Measurements from ENCODE around the gene RPS6KB2. TPM values are rescaled to one million over a fixed set of nuclear protein-coding genes. Genes with fewer than 3 reads are reported as not detected.

RPS6KB2 gene
- polyA plus RNA-seq (ENCODE audit: insufficient read length in 4 of 4), result 10 to 100 TPM; 37.4 to 46.7 (median 41.7) TPM

GRCh38 chr11:67428052-67429001 is at the start of gene RPS6KB2:
RPS6KB2 (plus strand) TSS chr11:67428494; CDS start chr11:67428546, 52 bp downstream.
- DNase-seq (ENCODE audit: low read depth in 4 of 4, low spot score in 3 of 4), result peak; percentile 93 to 97 (median 96)

GRCh38 chr11:67378544-67378943 is 49.8 kb upstream of the RPS6KB2 start:
- no peak for DNase-seq (ENCODE audit: low read depth in 4 of 4, low spot score in 3 of 4)

GRCh38 chr11:67379061-67380058 is 48.9 kb upstream of the RPS6KB2 start:
- DNase-seq (ENCODE audit: low read depth in 4 of 4, low spot score in 3 of 4), result no peak

GRCh38 chr11:67381244-67381972 is 46.9 kb upstream of the RPS6KB2 start:
- DNase-seq (ENCODE audit: low read depth in 4 of 4, low spot score in 3 of 4), result no peak

GRCh38 chr11:67382276-67383136 is 45.8 kb upstream of the RPS6KB2 start:
- no peak for DNase-seq (ENCODE audit: low read depth in 4 of 4, low spot score in 3 of 4)

- DNase-seq (ENCODE audit: low read depth in 4 of 4, low spot score in 3 of 4), result no peak
These were observed 43.4 kb upstream of the RPS6KB2 start for GRCh38 chr11:67384851-67385366.

GRCh38 chr11:67387069-67387468 is 41.2 kb upstream of the RPS6KB2 start:
- DNase-seq (ENCODE audit: low read depth in 4 of 4, low spot score in 3 of 4), result no peak

- no peak for DNase-seq (ENCODE audit: low read depth in 4 of 4, low spot score in 3 of 4)
These were observed 40.8 kb upstream of the RPS6KB2 start for GRCh38 chr11:67387518-67387917.

- DNase-seq (ENCODE audit: low read depth in 4 of 4, low spot score in 3 of 4), result no peak
These were observed 38.8 kb upstream of the RPS6KB2 start for GRCh38 chr11:67389477-67389876.

GRCh38 chr11:67390947-67391303 is 37.4 kb upstream of the RPS6KB2 start:
- no peak for DNase-seq (ENCODE audit: low read depth in 4 of 4, low spot score in 3 of 4)

- peak; percentile 87 to 91 (median 88) for DNase-seq (ENCODE audit: low read depth in 4 of 4, low spot score in 3 of 4)
These were observed 36.8 kb upstream of the RPS6KB2 start, which contains the start of gene RAD9A for GRCh38 chr11:67391304-67392182. RAD9A (plus strand) TSS chr11:67391986; CDS start chr11:67392045, 59 bp downstream.

GRCh38 chr11:67392183-67392715 is 36.0 kb upstream of the RPS6KB2 start:
- no peak for DNase-seq (ENCODE audit: low read depth in 4 of 4, low spot score in 3 of 4)

GRCh38 chr11:67393437-67393836 is 34.9 kb upstream of the RPS6KB2 start:
- DNase-seq (ENCODE audit: low read depth in 4 of 4, low spot score in 3 of 4), result no peak

GRCh38 chr11:67393990-67394389 is 34.3 kb upstream of the RPS6KB2 start:
- DNase-seq (ENCODE audit: low read depth in 4 of 4, low spot score in 3 of 4), result no peak

GRCh38 chr11:67395555-67396258 is 32.6 kb upstream of the RPS6KB2 start:
- no peak for DNase-seq (ENCODE audit: low read depth in 4 of 4, low spot score in 3 of 4)

- DNase-seq (ENCODE audit: low read depth in 4 of 4, low spot score in 3 of 4), result no peak
These were observed 32.1 kb upstream of the RPS6KB2 start for GRCh38 chr11:67396259-67396581.

Measured in left renal pelvis (tissue), 4 donors.